ENCODE data around the gene TLX1.

DNA sequence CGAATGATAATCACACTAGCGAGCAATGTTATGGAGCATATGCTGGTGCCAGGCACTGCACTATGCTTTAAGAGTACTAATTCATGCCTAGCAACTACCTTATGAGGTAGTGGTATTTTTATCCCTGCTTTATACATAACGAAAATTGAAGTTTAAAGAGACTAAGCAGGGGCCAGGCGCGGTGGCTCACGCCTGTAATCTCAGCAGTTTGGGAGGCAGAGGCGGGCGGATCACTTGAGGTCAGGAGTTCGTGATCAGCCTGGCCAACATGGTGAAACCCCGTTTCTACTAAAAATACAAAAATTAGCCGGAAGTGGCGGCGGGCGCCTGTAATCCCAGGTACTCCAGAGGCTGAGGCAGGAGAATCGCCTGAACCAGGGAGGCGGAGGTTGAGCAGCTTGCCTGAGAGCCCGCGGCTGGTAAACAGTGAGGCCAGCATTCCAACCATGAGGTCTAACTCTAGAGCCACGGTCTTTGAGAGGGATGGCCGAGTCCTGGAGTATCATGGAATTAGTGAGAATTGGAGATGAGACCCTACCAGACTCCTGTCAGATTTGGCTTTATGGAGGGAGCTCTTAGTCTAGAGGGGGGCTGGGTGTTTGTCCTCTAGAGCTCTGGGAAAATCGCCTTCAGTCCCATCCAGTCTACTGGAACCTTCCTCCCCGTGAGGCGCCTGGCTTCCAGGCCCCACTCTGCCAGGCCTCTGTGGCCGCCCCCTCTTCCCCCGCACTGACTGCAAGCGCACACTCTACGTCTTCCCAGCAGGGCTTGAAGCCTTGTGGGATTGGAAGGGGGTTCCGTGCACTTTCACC lies 11.6 kb downstream of the TLX1 start:
- TF ChIP-seq SNRNP70 (optimal IDR thresholded peaks at IDR 0.05; ENCODE audit: low read depth, low read length) = no peak
- TF ChIP-seq HDAC6 (IDR thresholded peaks at IDR 0.05; ENCODE audit: low read depth, low read length) = no peak
